Measurements from ENCODE around the gene UGT1A5. TPM values are rescaled to one million over a fixed set of nuclear protein-coding genes. Genes with fewer than 3 reads are reported as not detected.

UGT1A5 gene
- polyA plus RNA-seq, 1 of the 3 experiments (the other 2 are of a cell fraction) = not detected

GRCh38 chr2:233693963-233694362, 18.7 kb upstream of the UGT1A5 start:
- TF ChIP-seq TAF1 (IDR thresholded peaks at IDR 0.05; ENCODE audit: borderline replicate concordance, low read depth, low read length) (no peak), FOXM1 (IDR thresholded peaks at IDR 0.05; ENCODE audit: low read depth) (no peak), RFX5 (IDR thresholded peaks at IDR 0.05; ENCODE audit: low read length) (no peak), PBX3 (IDR thresholded peaks at IDR 0.05) (no peak), MXI1 (IDR thresholded peaks at IDR 0.05; ENCODE audit: low read depth, low read length) (no peak), RCOR1 (IDR thresholded peaks at IDR 0.05; ENCODE audit: low read length) (no peak), FOXJ3 (CRISPR knock-in tag; IDR thresholded peaks at IDR 0.05) (no peak), CTCF (IDR thresholded peaks at IDR 0.05) (no peak), NFIC (IDR thresholded peaks at IDR 0.05; ENCODE audit: borderline replicate concordance) (no peak), ZBTB33 (IDR thresholded peaks at IDR 0.05; ENCODE audit: borderline replicate concordance, low read depth) (no peak), SIN3A (IDR thresholded peaks at IDR 0.05; ENCODE audit: borderline replicate concordance, low read depth, low read length) (no peak)
- 72% methylated on average over 6 of the region's 6 CpGs for WGBS (ENCODE audit: low lambda C conversion rate)

GRCh38 chr2:233698740-233699139, 14.0 kb upstream of the UGT1A5 start:
- no peaks in the 10 kb centered on the region for H3K79me2 ChIP-seq (ENCODE audit: insufficient read depth)
- POLR2A ChIA-PET = no interaction called here
- H2AFZ ChIP-seq (ENCODE audit: low read depth) = no peak overlapping the region
- DNase-seq = no peak
- no peaks in the 10 kb centered on the region for H3K27me3 ChIP-seq (ENCODE audit: insufficient read depth)
- no peak overlapping the region for H3K27ac ChIP-seq (ENCODE audit: low read depth in 2 of 2, low read length in 1 of 2)
- 55% methylated on average over 4 of the region's 4 CpGs for WGBS (ENCODE audit: low lambda C conversion rate)
- no peaks in the 10 kb centered on the region for H3K9me2 ChIP-seq
- CTCF ChIA-PET = interaction anchor here (2.8 kb wide), 1 partner anchor 13 kb away, joined by 12 read pairs; the partner anchor contains the start of gene UGT1A5
- H3K36me3 ChIP-seq (replicated peaks in 1 of 2; ENCODE audit: control insufficient read depth in 1 of 2, insufficient read depth in 2 of 2, low read length in 1 of 2) = no peaks in the 10 kb centered on the region
- H4K20me1 ChIP-seq (ENCODE audit: insufficient read depth) = no peaks in the 10 kb centered on the region
- no peaks in the 10 kb centered on the region for H3K9me3 ChIP-seq
- no peak overlapping the region for H3K4me2 ChIP-seq
- H3K4me1 ChIP-seq (ENCODE audit: control insufficient read depth in 1 of 2, insufficient read depth in 2 of 2, low read depth in 1 of 2, low read length in 1 of 2) = peaks cover 0 to 3% of the 10 kb centered on the region in 2 experiments; a peak in 2 of 4 replicates
- H3K9ac ChIP-seq = no peak overlapping the region
- H3F3A ChIP-seq (replicated peaks; ENCODE audit: insufficient read depth) = no peaks in the 10 kb centered on the region
- no peak overlapping the region for H3K4me3 ChIP-seq (ENCODE audit: low read depth in 2 of 2, low read length in 1 of 2)
- TF ChIP-seq IRF3 (IDR thresholded peaks at IDR 0.05; ENCODE audit: low read depth, low read length) (no peak), EZH2phosphoT487 (IDR thresholded peaks at IDR 0.05; ENCODE audit: borderline replicate concordance, low read depth) (no peak), YY1 (IDR thresholded peaks at IDR 0.05; ENCODE audit: low read depth) (no peak), POLR2AphosphoS5 (IDR thresholded peaks at IDR 0.05; ENCODE audit: low read depth, low read length) (no peak), TAF1 (IDR thresholded peaks at IDR 0.05; ENCODE audit: borderline replicate concordance, low read depth, low read length) (no peak), ELF1 (IDR thresholded peaks at IDR 0.05) (no peak), TEAD4 (IDR thresholded peaks at IDR 0.05; ENCODE audit: borderline replicate concordance, insufficient read depth) (no peak), REST (IDR thresholded peaks at IDR 0.05; ENCODE audit: low read depth, low read length) (no peak)

More at GRCh38 chr2:233693963-233694362, 18.7 kb upstream of the UGT1A5 start:
- Histone ChIP-seq H2AFZ (ENCODE audit: low read depth) (no peak overlapping the region), H3K27ac (ENCODE audit: low read depth in 2 of 2, low read length in 1 of 2) (no peak overlapping the region), H3K36me3 (replicated peaks in 1 of 2; ENCODE audit: control insufficient read depth in 1 of 2, insufficient read depth in 2 of 2, low read length in 1 of 2) (no peaks in the 10 kb centered on the region), H3K79me2 (ENCODE audit: insufficient read depth) (no peaks in the 10 kb centered on the region), H3K4me2 (no peak overlapping the region), H3K9me3 (no peaks in the 10 kb centered on the region), H4K20me1 (ENCODE audit: insufficient read depth) (no peaks in the 10 kb centered on the region), H3K4me1 (ENCODE audit: control insufficient read depth in 1 of 2, insufficient read depth in 2 of 2, low read depth in 1 of 2, low read length in 1 of 2) (no peaks in the 10 kb centered on the region), H3K9me2 (no peaks in the 10 kb centered on the region), H3F3A (replicated peaks; ENCODE audit: insufficient read depth) (no peaks in the 10 kb centered on the region), H3K27me3 (ENCODE audit: insufficient read depth) (no peaks in the 10 kb centered on the region), H3K4me3 (ENCODE audit: low read depth in 2 of 2, low read length in 1 of 2) (no peak overlapping the region), H3K9ac (no peak overlapping the region)
- ChIA-PET CTCF (no interaction called here), POLR2A (no interaction called here)
- DNase-seq = no peak
